Ovary (tissue), 9 donors: ENCODE measurements around the gene IAH1. TPM values are rescaled to one million over a fixed set of nuclear protein-coding genes. Genes with fewer than 3 reads are reported as not detected.

Source experiments
- DNase-seq, 5 donors: peaks; one replicate each; pipeline ENCODE4 v3.0.0-alpha.2; 2019 to 2020
- H3K27ac ChIP-seq, 2 donors: fragments of 200-600 bp; one replicate each; pipeline versions ENCODE4 v1.5.1 to v1.8.0; 2019 to 2022
- H3K27me3 ChIP-seq: fragments of 200-600 bp; one replicate; pipeline ENCODE4 v1.8.0; 2022
- H3K36me3 ChIP-seq: fragments of 200-600 bp; sonication (generic); one replicate; pipeline ENCODE4 v1.5.1; 2019
- H3K4me1 ChIP-seq: one replicate; pipeline ENCODE4 v1.8.1; 2013; ENCODE audit warnings: mild to moderate bottlenecking, moderate library complexity; ENCODE audit not compliant: insufficient read depth
- H3K4me3 ChIP-seq: fragments of 200-600 bp; sonication (generic); one replicate; pipeline ENCODE4 v1.5.1; 2017
- H3K9me3 ChIP-seq, 2 donors: fragments of 200-600 bp in 1 of 2; sonication (generic) in 1 of 2; one replicate each; pipeline versions ENCODE4 v1.5.1 to v1.8.1; 2013 to 2019; ENCODE audit warnings: mild to moderate bottlenecking in 1 of 2, moderate library complexity in 1 of 2
- CTCF ChIP-seq, 3 donors: fragments of 450-650 bp in 2 of 3; fragments of 200-600 bp in 1 of 3; IDR thresholded peaks; one replicate each; pipeline versions ENCODE4 v1.5.1 to v1.8.0; 2016 to 2022; ENCODE audit warnings: antibody characterized with exemption in 3 of 3, mild to moderate bottlenecking in 1 of 3
- EP300 ChIP-seq: sonication (generic); formaldehyde crosslinking; IDR thresholded peaks from one replicate; pipeline ENCODE4 v1.6.1; 2017; ENCODE audit warnings: antibody characterized with exemption
- POLR2A ChIP-seq: fragments of 450-650 bp; IDR thresholded peaks from one replicate; pipeline ENCODE4 v1.6.1; 2017; ENCODE audit warnings: antibody characterized with exemption, mild to moderate bottlenecking, moderate library complexity
- WGBS, 3 donors: extraction: QIAGEN DNeasy Blood & Tissue Kit in 1 of 3; methylation state at CpG; one replicate each; pipeline versions ENCODE4 v1.1.5 to v1.1.7; 2013 to 2017; 5-methylcytosine and 5-hydroxymethylcytosine counted together
- intact Hi-C, 4 donors: fragments of 100-400 bp; cut with DNase I; formaldehyde crosslinking; loops; one replicate each; pipeline versions ENCODE4 v1.11.0 to v1.15.1; 2022 to 2023
- polyA plus RNA-seq, 2 donors: library from polyadenylated mRNA; stranded (reverse); fragments of 200-250 nt in 1 of 2; fragments of 350-450 nt in 1 of 2; fragmentation: Illumina TruSeq in 1 of 2; extraction: RNeasy Lipid Tissue Mini Kit (QIAGEN cat#74804) in 1 of 2; gene quantifications; one replicate each; pipeline ENCODE4 v1.2.3, GENCODE V29; 2013 to 2014
- total RNA-seq, 7 donors: library from RNA; depleted of rRNA in 2 of 7; stranded (reverse); fragments of >200 nt in 2 of 7; fragmentation: NEBNext Ultra II Directional in 3 of 7; extraction: Animal tissue kit (Norgen Biotek cat#: 25700) in 3 of 7; gene quantifications; one replicate each; pipeline versions ENCODE4 v1.1.0 to v1.2.4, GENCODE V29; 2016 to 2023
- donor health status: DM: no; HTN: no; CAD: no; lungs with moderate emphysema.
- donor health status: DM: no; HTN: no; CAD: no.
- donor health status: Bipolar disorder and iron deficiency.
- donor health status: DM: yes; HTN: yes; CAD: no.
- donor health status: DM: no; HTN: no; CAD: no.
- donor health status: DM: yes; HTN: yes; CAD: no.

The IAH1 gene
- total and polyA plus RNA-seq, 9 donors: 36.8 to 61.8 (median 54.0) TPM

GRCh38 chr2:9488583-9489547 is 14.5 kb downstream of the IAH1 start:
- no peak overlapping the region for H3K4me3 ChIP-seq
- no peaks in the 10 kb centered on the region for H3K9me3 ChIP-seq
- no peak for DNase-seq
- intact Hi-C loops: no loop called here
- H3K27me3 ChIP-seq: no peaks in the 10 kb centered on the region
- no peaks in the 10 kb centered on the region for H3K36me3 ChIP-seq
- no peak overlapping the region for H3K27ac ChIP-seq
- 93 to 100% (median 100%) methylated on average over 1 of the region's 1 CpG for WGBS, 3 donors
- TF ChIP-seq POLR2A (no peak), EP300 (no peak), CTCF (IDR thresholded peaks at IDR 0.05) (no peak)
- H3K4me1 ChIP-seq: peaks cover 2% of the 10 kb centered on the region

GRCh38 chr2:9490789-9491188 is 16.4 kb downstream of the IAH1 start:
- TF ChIP-seq POLR2A: no peak
- TF ChIP-seq CTCF (IDR thresholded peaks at IDR 0.05): no peak
- TF ChIP-seq EP300: no peak
- Histone ChIP-seq H3K4me1 (peaks cover 2% of the 10 kb centered on the region), H3K9me3 (no peaks in the 10 kb centered on the region), H3K36me3 (no peaks in the 10 kb centered on the region), H3K4me3 (no peak overlapping the region), H3K27me3 (no peaks in the 10 kb centered on the region), H3K27ac (no peak overlapping the region)
- DNase-seq: no peak
- WGBS, 3 donors: 72 to 75% (median 74%) methylated on average over 2 of the region's 2 CpGs
- intact Hi-C loops: no loop called here

- TF ChIP-seq POLR2A (no peak), CTCF (IDR thresholded peaks at IDR 0.05) (no peak)
- DNase-seq: no peak
- no peaks in the 10 kb centered on the region for H3K36me3 ChIP-seq
Measured at GRCh38 chr2:9492927-9493326, 18.6 kb downstream of the IAH1 start.

GRCh38 chr2:9493478-9493877 is 19.1 kb downstream of the IAH1 start:
- Histone ChIP-seq H3K27me3 (no peaks in the 10 kb centered on the region), H3K27ac (no peak overlapping the region), H3K36me3 (no peaks in the 10 kb centered on the region), H3K4me1 (peaks cover 2% of the 10 kb centered on the region), H3K9me3 (no peaks in the 10 kb centered on the region), H3K4me3 (no peak overlapping the region)
- no peak for DNase-seq
- TF ChIP-seq EP300: no peak
- no peak for TF ChIP-seq POLR2A
- intact Hi-C loops: no loop called here
- WGBS, 3 donors: 71 to 79% (median 78%) methylated on average over 3 of the region's 3 CpGs

More at GRCh38 chr2:9492927-9493326, 18.6 kb downstream of the IAH1 start:
- intact Hi-C loops: no loop called here
- WGBS, 3 donors: 25 to 30% (median 29%) methylated on average over 2 of the region's 2 CpGs
- Histone ChIP-seq H3K4me1 (peaks cover 2% of the 10 kb centered on the region), H3K27ac (no peak overlapping the region), H3K27me3 (no peaks in the 10 kb centered on the region), H3K4me3 (no peak overlapping the region), H3K9me3 (no peaks in the 10 kb centered on the region)

GRCh38 chr2:9494081-9494480 is 19.7 kb downstream of the IAH1 start:
- Histone ChIP-seq H3K4me3 (no peak overlapping the region), H3K27me3 (no peaks in the 10 kb centered on the region), H3K9me3 (no peaks in the 10 kb centered on the region), H3K36me3 (no peaks in the 10 kb centered on the region), H3K27ac (no peak overlapping the region), H3K4me1 (peaks cover 2% of the 10 kb centered on the region)
- TF ChIP-seq POLR2A (no peak), EP300 (no peak), CTCF (IDR thresholded peaks at IDR 0.05) (no peak)
- intact Hi-C loops: no loop called here
- DNase-seq: no peak
- 83 to 90% (median 85%) methylated on average over 1 of the region's 1 CpG for WGBS, 3 donors
